Dermis blood vessel endothelial cell (primary cell): Measurements from ENCODE around the gene PTPRD. TPM values are rescaled to one million over a fixed set of nuclear protein-coding genes. Genes with fewer than 3 reads are reported as not detected.

ENCODE experiments used
- DNase-seq: peaks from one replicate; pipeline ENCODE4 v3.0.0; 2010
- total RNA-seq: library from RNA; depleted of rRNA; stranded (reverse); fragments of >200 nt; gene quantifications from 2 replicates; pipeline ENCODE4 v1.2.3, GENCODE V29; 2014

Gene PTPRD
- total RNA-seq, 1 donor from 2014 or later, result 3.2 TPM

DNA sequence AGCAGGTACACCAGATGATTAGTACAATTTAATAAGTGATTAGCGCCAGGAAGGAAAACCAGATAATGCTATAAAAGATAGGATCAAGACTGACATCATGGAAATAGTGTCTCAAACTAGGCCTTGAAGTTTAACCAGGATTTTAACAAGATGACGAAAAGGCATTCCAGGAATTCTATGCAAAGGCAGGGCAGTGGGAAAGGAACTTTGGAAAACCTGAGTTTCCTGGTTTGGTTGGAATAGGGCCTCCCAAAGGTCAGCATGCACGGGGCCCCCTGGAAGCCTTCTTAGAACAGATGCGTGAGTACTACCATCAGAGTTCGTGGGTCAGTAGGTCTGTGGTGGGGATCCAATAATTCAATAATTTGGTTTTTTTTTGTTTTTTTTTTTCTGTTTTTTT is 1878.0 kb downstream of the PTPRD start:
- DNase-seq, result peak; percentile 84

DNA sequence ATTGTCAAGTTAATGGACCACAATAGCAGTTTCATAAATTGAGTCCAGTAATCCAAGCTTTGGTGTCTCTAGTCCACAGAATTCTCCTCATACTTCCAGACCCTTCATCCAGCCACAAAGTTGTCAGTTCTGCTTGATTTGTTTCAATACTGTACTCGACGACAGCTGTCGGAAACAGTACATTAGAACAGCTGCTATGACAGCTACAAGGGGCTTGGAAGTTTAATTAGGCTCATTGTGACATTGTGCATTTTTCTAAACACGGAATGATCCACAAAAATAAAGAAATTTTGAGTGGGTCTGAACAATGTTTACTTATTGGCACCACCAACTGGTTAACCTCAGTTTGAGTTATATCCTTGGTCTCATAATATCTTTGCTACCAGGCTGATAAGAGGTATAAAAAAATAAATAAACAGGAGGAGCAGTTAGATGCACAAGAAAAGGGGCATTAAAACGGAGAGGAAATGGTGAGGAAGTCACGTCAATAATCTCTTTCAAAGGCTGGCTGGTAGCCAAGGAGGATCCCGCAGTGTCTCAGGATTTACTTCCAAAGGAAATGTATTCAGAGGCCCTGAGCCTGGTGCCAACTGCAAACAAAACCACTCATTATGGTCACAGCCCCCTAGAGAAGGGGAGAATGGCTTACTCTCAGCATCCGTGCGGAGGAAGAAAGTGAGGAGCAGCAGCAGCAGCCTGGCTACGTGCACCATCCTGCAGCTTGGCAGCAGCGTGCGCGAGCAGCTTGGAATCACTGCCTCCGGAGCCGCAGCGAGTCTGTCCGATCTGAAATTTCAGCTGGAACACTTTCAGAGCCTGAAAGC is 1879.5 kb downstream of the PTPRD start:
- DNase-seq, result peak; percentile 67

DNA sequence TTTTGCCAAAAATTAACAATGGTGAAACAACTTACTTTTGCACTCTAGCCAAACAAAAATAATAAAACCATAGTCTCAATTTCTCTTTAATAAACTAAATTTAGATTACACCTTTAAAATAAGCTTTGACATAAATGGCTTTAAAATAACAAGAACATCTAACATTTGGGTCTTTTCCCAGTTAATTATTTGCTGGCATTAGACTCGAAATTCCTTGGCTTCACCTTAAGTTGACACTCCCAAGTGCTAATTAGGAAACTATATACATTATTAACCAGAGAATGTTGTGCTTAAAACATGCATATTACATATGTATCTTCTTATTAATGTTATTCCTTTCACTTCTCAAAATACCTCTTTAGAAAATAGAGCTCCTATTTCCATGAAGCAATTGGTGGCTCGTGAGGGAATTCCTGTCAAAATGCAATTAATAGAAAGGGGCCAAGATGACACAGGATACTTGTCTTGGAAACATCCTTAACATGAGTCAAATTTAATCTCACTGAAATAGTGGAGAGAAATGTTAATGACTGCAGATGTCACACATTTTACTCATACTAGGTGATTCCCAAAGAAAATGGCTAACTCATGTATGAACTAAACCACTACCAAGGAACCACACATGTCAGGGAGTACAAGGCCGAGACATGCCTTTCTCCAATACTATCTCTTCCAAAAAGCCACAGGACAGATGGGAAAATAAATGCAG is 1880.3 kb downstream of the PTPRD start:
- DNase-seq, result no peak

DNA sequence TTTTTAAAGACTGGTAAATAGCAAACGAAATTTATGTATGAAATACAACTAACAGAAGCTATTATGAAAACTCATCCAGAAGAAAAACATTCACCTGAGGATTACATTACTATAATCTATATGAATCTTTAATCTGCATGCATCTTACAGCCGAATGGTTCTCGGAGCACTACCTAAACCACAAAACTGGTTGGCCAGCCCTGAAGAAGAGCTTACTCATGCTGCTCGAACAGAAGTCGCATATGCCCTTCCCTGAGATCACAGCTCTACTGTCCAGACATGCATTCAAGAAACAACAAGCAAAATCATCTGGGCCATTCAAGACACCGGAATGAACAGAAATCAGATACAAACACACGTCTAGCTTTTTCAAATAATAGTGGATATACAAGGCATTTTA is 1882.2 kb downstream of the PTPRD start:
- DNase-seq, result no peak

DNA sequence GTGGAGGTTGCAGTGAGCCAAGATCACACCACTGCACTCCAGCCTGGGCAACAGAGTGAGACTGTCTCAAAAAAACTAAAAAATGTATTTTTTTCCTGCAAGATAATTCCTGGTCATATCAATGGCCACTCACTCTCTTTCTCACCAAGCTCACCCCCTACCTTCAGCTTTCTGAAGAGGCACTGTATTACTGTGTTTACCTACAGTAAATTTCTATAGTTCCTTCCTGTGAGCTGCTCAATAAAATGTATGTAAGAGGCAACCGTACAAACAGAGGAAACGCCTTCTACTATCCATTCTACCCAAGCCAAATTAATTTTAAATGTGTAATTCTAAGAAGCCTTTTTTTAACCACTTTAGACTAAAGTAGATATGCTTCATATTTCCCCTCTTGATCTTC is 1883.9 kb downstream of the PTPRD start:
- DNase-seq, result no peak

DNA sequence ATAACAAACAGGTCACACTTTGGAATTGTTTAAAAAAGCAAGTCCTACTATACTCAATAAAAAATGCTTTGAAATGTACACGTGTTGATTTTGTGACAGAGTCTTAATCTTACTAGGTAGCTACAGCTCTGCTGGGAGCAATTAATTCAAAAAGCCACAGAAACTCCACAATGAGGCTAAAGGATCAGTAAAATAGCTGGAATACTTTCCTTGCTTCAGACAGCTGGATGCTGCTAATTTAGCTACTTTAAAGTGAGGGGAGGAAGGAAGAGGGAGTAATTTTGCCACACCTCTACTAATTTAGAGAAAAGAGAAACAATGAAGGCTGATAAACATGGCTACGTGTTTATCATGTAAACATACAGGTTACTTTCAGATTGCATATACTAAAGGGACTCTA is 1885.6 kb downstream of the PTPRD start:
- no peak for DNase-seq

DNA sequence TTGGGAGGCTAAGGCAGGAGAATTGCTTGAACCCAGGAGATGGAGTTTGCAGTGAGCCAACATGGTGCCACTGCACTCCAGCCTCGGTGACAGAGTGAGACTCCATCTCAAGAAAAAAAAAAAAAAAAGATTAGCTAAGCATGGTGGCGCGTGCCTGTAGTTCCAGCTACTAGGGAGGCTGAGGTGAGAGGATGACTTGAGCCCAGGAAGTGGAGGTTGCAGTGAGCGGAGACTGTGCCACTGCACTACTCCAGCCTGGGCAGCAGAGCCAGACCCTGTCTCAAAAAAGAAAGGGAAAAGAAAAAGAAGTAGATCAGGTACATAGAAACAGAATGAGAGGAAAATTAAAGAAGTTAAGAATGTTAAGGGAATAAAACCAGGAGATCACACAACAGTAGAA is 1886.1 kb downstream of the PTPRD start:
- DNase-seq, result no peak

DNA sequence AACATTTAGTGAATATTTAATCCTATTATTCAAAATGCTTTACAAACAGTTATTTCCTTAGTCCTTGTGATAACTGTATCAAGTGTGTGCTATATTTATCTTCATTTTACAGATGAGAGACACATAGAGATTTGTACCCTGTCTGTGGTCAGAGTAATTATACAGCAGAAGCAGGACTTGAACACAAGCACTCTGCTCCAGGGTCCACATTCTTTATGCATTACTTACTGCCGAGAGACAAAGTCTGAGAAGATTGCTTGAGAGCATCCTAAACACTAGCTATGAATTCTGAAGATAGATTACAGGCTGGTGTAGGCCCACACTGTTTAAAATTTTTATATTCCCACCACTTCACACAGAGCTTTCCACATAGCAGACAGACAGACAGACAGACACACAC is 1887.2 kb downstream of the PTPRD start:
- no peak for DNase-seq

DNA sequence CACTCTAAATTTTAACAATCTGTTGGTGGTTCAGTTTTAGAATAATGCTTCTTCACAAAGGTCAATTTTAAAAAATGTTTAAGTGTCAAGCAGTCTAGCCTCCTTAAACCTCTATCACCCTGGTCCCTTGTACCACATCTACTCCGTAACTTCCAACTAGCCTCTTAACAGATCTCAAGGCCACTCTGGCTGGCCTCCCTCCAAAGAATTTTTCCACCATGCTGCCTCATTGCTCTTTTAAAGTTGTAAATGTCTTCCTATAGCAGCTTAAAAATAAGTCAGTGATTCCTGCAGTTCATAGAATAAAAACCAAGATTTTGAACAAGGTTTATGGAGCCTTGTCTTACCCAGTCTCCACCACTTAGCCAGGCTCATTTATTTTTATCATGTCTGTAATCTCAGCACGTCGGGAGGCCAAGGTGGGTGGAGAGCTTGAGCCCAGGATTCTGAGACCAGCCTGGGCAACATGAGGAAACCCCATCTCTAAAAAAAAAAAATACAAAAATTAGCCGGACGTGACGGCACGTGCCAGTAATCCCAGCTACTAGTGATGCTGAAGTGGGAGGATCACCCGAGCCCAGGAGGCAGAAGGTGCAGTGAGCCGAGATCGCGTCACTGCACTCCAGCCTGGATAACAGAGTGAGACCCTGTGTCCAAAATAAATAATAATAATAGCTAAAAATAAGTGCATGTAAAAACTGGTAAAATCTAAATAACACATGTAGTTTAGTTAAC is 1888.4 kb downstream of the PTPRD start:
- DNase-seq, result no peak

DNA sequence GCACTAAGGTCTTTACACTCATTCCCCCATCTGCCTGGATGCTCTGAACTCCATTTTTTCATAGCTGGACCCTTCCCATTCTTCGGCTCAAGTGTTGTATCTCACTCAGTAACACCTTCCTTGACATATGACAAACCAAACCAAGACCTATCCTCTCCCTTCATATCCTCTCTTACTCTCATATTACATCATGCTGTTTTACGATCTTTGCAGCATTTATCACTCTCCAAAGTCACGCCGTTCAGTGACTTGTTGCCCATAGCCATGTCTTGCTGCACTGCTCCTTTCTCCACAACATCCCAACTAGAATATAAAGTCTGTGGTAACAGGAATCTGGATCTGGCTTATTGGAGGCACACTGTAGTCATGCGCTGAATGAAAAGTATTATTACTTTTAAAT is 1889.6 kb downstream of the PTPRD start:
- no peak for DNase-seq

DNA sequence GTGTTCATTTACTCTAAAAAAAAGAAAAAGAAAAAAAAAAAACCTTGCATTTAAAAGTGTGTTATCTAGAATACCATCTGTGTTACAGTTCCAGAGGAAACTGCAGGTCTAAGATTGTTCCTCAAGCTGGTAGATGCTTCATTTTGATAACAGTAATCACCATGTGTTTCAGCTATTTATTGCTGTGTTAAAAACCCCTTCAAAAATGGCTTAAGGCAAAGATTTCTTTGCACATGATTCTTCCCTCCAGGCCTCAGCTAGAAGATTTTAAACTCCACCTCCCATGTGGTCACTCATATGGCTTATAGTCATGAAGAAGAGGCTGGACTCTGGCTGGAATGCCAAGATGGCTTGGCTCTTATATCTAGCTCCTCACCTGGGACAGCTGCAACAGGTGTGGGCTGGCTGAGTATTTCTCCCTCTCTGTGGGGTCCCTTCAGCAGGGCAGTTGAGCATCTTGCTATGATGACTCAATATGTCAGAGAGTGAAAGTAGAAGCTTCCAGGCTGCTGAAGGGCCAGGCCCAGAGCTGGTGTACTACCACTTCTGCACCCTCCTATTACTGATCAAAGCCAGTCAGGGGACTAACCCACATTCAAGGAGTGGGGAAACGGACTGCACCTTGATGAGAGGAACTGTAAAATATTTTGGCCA is 1892.8 kb downstream of the PTPRD start:
- peak; percentile 47 for DNase-seq

DNA sequence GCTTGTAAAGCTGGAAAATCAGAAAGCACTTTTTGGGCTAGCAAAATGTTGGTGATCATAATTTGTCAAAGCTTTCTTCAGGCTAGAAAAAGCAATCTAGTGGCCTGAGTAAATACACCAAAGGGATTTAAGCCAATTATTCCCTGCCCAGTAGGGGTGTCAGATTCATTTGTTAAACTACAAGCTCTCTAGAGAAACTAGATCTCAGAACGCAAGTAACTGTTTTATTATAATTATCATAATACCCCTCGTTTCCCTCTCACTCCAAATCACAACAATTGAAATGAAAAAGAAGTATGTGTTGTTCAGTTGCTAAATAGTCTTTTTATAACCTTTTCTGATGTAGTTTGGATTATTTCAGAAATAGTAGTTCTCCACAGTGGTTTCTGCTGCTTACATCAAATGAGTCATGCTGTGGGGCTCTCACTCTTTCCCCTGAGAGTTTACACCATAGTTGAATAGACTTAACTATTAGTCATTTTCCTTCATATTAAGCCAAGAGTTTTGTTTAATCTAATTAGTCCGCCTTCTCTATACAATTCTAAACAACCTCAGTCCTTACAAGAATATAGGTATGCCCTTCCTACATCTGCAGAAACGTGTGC is 1894.6 kb downstream of the PTPRD start:
- DNase-seq, result peak; percentile 78

DNA sequence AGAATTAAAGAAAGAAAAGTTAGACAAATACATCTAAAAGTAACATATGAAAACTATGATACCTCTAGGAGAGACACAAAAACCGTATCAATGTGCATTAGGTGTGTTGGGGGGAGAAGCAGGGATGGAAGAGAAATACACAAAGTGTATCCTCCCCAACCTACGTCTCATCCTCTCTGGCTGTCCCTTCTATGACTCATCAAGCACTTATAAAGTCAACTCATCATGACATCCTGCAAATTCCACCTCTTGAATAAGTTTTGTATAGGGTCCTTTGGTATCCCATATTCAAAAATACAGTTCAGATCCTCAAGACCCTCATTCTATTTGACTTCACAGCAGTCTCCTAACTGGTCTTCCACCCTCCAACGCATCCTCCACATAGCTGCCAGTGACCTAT is 1895.7 kb downstream of the PTPRD start:
- DNase-seq, result no peak

DNA sequence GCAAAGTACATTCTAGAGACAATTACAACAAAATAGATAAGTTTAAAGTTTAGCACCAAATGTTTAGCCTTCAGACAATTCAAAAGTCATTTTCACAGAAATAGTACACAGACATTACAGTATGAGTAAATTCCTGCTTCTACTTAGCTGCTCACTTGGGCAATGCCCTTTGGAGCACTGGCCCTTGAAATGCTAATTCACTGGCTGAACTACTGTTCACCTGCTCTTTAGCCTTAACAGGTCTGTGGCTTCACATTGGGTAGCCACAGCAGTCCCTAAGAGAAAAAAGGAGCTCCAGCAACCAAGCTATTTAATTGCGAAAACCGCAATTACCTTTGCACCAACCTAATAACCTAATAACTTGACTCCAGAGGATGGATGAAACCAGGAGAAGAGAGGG is 1897.0 kb downstream of the PTPRD start:
- DNase-seq, result no peak

DNA sequence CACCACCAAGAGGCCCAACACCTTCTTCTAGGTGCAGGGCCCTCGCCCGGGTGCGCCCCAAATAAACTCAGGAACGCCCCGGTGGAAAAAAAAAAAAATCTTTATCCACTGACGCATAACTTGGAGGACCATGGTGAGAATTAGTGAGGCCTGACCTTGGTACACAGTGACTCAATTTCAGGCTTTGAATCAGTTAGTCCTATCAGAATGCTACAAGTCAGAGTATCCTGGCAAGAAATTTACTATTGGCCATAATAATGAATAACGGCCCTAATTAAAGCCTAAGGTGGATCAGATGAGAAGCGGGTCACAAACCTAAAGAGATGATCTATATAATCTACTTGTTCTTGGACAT is 1899.0 kb downstream of the PTPRD start:
- DNase-seq, result no peak

DNA sequence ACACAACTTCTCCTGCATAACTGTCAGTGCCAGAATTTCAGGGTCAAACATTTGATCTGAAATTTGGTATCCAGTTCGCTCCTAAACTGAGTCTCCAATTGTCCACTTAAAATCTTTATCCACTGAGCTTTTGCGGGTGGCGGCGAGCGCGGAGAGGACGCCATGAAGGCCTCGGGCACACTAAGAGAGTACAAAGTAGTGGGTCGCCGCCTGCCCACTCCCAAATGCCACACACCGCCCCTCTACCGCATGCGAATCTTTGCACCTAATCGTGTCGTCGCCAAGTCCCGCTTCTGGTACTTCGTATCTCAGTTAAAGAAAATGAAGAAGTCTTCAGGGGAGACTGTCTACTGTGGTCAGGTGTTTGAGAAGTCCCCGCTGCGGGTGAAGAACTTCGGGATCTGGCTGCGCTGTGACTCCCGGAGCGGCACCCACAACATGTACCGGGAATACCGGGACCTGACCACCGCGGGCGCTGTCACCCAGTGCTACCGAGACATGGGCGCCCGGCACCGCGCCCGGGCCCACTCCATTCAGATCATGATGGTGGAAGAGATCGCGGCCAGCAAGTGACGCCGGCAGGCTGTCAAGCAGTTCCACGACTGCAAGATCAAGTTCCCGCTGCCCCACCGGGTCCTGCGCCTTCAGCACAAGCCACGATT is 1899.5 kb downstream of the PTPRD start:
- DNase-seq, result no peak

DNA sequence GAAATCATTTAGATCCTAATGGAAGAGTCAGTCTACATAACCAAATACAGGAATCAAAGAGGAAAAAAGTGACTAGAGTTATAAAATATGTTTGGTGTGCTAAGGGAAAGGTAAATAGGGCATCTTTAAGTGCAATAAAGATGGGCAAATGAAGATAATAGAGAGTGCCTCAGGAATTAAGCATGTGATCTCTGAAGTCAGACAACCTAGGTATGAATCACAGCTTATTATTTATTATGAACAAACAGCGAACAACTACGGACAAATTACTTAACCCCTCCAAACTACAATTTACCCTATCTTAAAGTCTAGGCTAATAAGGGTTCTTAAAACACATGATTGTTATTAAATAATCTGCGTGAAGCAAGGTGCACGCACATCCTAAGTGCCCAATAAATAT is 1903.1 kb downstream of the PTPRD start:
- no peak for DNase-seq

DNA sequence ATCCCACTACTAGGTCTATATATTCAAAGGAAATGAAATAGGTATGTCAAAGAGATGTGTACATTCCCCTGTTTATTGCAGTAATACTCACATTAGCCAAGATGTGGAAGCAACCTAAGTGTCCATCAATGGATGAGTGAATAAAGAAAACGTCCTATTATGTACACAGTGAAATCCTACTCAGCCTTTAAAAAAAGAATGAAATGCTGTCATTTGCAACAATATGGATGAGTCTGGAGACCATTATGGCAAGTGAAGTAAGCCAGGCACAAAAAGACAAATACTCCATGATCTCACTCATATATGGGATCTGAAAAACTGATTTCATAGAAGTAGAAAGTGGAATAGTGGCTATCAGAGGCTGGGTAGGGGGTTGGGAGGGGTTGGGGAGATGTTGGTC is 1904.1 kb downstream of the PTPRD start:
- no peak for DNase-seq

DNA sequence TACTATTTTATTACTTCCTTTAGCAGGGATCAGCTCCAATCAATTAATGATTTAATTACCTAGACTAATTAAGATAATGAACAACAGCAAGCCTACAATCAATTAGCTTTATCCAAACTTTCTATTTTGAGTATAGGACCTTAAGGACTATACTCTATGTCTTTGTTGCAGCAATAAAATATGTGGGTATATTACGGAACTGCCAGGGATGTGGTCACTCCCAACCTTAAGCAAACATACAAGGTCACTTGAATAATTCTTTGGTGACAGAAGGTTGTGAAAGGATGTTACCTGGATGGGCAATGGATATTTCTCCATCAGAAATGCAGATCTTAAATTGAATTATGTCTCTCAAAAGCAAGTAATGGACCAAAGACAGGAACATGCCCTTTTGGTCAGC is 1905.8 kb downstream of the PTPRD start:
- DNase-seq, result no peak

DNA sequence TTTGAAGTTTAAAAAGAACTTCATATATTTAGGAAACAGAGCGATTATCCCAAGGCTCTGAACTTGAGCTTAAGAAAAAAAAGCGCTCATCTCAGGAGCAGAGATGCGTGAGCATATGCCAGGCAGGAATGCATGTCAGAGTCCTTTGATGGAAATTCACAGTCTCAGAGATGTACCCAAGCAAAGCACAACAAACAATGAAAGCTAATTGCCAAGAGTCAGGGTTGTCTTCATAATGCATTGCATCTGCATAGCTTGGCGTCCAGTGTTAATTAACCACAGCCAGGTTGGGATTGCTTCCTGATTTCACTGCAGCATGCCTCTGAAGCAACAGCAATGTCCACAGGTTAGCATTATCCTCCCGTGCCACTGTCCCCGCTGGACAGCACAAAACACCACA is 1906.3 kb downstream of the PTPRD start:
- DNase-seq, result no peak

DNA sequence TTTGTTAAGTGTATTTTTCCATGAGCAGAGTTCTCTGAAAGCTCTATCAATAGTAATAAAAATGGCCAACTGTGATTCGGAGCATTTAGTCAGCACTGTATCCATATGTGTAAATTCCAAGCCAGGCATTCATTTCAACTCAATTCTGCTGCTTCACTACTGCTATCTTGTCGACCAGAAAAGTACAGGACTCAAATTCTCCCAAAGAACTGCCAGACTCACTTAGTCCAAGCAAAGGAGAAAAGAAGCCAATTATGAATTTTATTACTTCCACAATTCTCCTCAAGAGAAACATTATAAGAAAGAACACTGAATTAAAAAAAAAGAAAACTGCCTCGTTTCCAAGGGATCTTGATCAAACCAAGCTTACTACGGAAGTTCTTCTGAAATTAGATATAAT is 1906.9 kb downstream of the PTPRD start:
- no peak for DNase-seq

DNA sequence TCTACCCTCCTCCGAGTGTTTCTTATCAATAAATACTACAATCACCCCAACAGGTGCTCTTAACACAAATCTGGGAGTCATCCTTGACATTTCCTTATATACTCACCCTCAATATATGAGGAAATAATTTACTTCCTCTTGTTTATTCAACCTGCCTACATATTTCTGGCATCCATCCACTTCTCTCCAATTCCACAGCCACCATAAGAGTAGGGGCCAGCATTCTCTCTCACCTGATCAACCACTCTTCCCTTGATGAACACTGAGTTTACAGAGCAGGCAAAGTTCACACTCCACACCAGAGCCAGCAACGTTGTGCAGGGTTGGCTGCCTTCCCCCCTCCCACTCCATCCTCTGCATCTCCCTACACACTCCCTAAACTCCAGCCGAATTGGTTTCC is 1908.9 kb downstream of the PTPRD start:
- no peak for DNase-seq
